Keratinocyte (primary cell): ENCODE data around the gene TCHH. TPM values are rescaled to one million over a fixed set of nuclear protein-coding genes. Genes with fewer than 3 reads are reported as not detected.

Source experiments
- DNase-seq: peaks from one replicate; pipeline ENCODE4 v3.0.0-alpha.2; 2011; ENCODE audit warnings: low read depth, missing footprints, low spot score
- FAIRE-seq: peaks from 2 replicates; lab custom pipeline; 2011; peaks lifted over from hg19 to GRCh38; lab: Jason Lieb, UNC
- H2AFZ ChIP-seq: 2 replicates; pipeline ENCODE4 v1.6.0; 2012; ENCODE audit warnings: low read length, control low read depth, inconsistent platforms; ENCODE audit not compliant: control insufficient read depth
- H3K27ac ChIP-seq: 2 replicates; pipeline ENCODE4 v1.5.1; 2011; ENCODE audit warnings: low read length; ENCODE audit not compliant: control insufficient read depth, insufficient read depth
- H3K27me3 ChIP-seq: 3 replicates; pipeline ENCODE4 v1.6.0; 2011; ENCODE audit warnings: low read length; ENCODE audit not compliant: control insufficient read depth, insufficient read depth; ENCODE audit errors: extremely low read depth
- H3K36me3 ChIP-seq, 2 experiments: 2 replicates in 1 of 2; 3 replicates in 1 of 2; pipeline ENCODE4 v1.5.1; 2011; ENCODE audit warnings: low read length in 2 of 2, mild to moderate bottlenecking in 1 of 2; ENCODE audit not compliant: control insufficient read depth in 2 of 2, insufficient read depth in 2 of 2; ENCODE audit errors: extremely low read depth in 1 of 2
- H3K4me1 ChIP-seq: 3 replicates; pipeline ENCODE4 v1.5.1; 2011; ENCODE audit warnings: low read length; ENCODE audit not compliant: control insufficient read depth, insufficient read depth; ENCODE audit errors: extremely low read depth
- H3K4me2 ChIP-seq: 3 replicates; pipeline ENCODE4 v1.6.0; 2011; ENCODE audit warnings: low read depth, low read length; ENCODE audit not compliant: control insufficient read depth, insufficient read depth; ENCODE audit errors: extremely low read depth
- H3K4me3 ChIP-seq, 3 experiments: fragments of 200-600 bp in 1 of 3; sonication (generic) in 1 of 3; 2 replicates in 2 of 3; 3 replicates in 1 of 3; pipeline ENCODE4 v1.5.1; 2011 to 2016; ENCODE audit warnings: low read length in 3 of 3, mild to moderate bottlenecking in 3 of 3, control low read depth in 2 of 3, inconsistent platforms in 1 of 3, low read depth in 1 of 3, mixed read lengths in 1 of 3, mixed run types in 1 of 3, moderate library complexity in 1 of 3; ENCODE audit not compliant: control insufficient read depth in 2 of 3, insufficient read depth in 2 of 3; ENCODE audit errors: extremely low read depth in 1 of 3
- H3K79me2 ChIP-seq: 2 replicates; pipeline ENCODE4 v1.6.0; 2012; ENCODE audit warnings: low read length; ENCODE audit not compliant: control insufficient read depth, insufficient read depth
- H3K9ac ChIP-seq: 3 replicates; pipeline ENCODE4 v1.6.0; 2011; ENCODE audit warnings: low read length; ENCODE audit not compliant: control insufficient read depth, insufficient read depth; ENCODE audit errors: extremely low read depth
- H3K9me1 ChIP-seq: 3 replicates; pipeline ENCODE4 v1.6.0; 2011; ENCODE audit warnings: low read length; ENCODE audit not compliant: control insufficient read depth, insufficient read depth; ENCODE audit errors: extremely low read depth
- H3K9me3 ChIP-seq: 2 replicates; pipeline ENCODE4 v1.5.1; 2012; ENCODE audit warnings: low read depth, low read length; ENCODE audit not compliant: control insufficient read depth
- H4K20me1 ChIP-seq: 3 replicates; pipeline ENCODE4 v1.6.0; 2011; ENCODE audit warnings: low read length; ENCODE audit not compliant: control insufficient read depth, insufficient read depth; ENCODE audit errors: extremely low read depth
- CTCF ChIP-seq, 3 experiments: IDR thresholded peaks in 1 of 3; conservative IDR thresholded peaks in 1 of 3; optimal IDR thresholded peaks in 1 of 3; 2 replicates in 2 of 3; 3 replicates in 1 of 3; pipeline versions ENCODE3 to v1.5.1; 2011; ENCODE audit warnings: low read length in 3 of 3, mild to moderate bottlenecking in 3 of 3, moderate library complexity in 2 of 3, control low read depth in 1 of 3, inconsistent platforms in 1 of 3; ENCODE audit not compliant: insufficient read depth in 2 of 3; ENCODE audit errors: extremely low read depth in 1 of 3
- EZH2 ChIP-seq: IDR thresholded peaks from one replicate; pipeline ENCODE4 v1.6.1; 2012; ENCODE audit warnings: inconsistent platforms, mild to moderate bottlenecking, low read length, moderate library complexity
- dilution Hi-C: fragments of 300-500 bp; cut with MboI; formaldehyde crosslinking; loops from one replicate; pipeline ENCODE4 v1.7.0; 2020; ENCODE audit warnings: low sequenced_read_pairs; ENCODE audit not compliant: extremely low pct_ligation_motif_present
- polyA plus RNA-seq, 5 experiments: library from polyadenylated mRNA; depleted of rRNA in 3 of 5; stranded (reverse) in 3 of 5; stranded (forward) in 1 of 5; unstranded in 1 of 5; fragments of >200 nt; gene quantifications; 1 replicate in 1 of 5; 2 replicates in 3 of 5; 3 replicates in 1 of 5; pipeline versions ENCODE4 v1.2.1 to v1.2.3, GENCODE V29; 2011 to 2012; ENCODE audit warnings: missing spikeins in 2 of 5, low read depth in 1 of 5, low replicate concordance in 1 of 5

TCHH gene
- polyA plus RNA-seq, 1 donor (not counting 4 experiments of a cell fraction or from before 2014, with no cell fraction given): 0.25 TPM

GRCh38 chr1:152118915-152119314, 3.7 kb upstream of the TCHH start:
- H2AFZ ChIP-seq: no peak overlapping the region
- no peak overlapping the region for H3K4me2 ChIP-seq
- H3K4me1 ChIP-seq: no peaks in the 10 kb centered on the region
- no peak for FAIRE-seq
- DNase-seq: no peak
- no peaks in the 10 kb centered on the region for H3K79me2 ChIP-seq
- H3K9ac ChIP-seq: no peak overlapping the region
- H3K4me3 ChIP-seq: no peak overlapping the region
- H3K36me3 ChIP-seq: no peaks in the 10 kb centered on the region
- no peak overlapping the region for H3K27ac ChIP-seq
- H4K20me1 ChIP-seq: no peaks in the 10 kb centered on the region
- H3K9me3 ChIP-seq: no peaks in the 10 kb centered on the region
- dilution Hi-C loops: no loop called here
- no peaks in the 10 kb centered on the region for H3K9me1 ChIP-seq
- H3K27me3 ChIP-seq: no peaks in the 10 kb centered on the region
- TF ChIP-seq CTCF (optimal IDR thresholded peaks at IDR 0.05 in 1 of 3, IDR thresholded peaks at IDR 0.05 in 1 of 3, conservative IDR thresholded peaks at IDR 0.05 in 1 of 3; ENCODE audit: extremely low read depth in 1 of 3, insufficient read depth in 2 of 3, low read length in 3 of 3): no peak

DNA sequence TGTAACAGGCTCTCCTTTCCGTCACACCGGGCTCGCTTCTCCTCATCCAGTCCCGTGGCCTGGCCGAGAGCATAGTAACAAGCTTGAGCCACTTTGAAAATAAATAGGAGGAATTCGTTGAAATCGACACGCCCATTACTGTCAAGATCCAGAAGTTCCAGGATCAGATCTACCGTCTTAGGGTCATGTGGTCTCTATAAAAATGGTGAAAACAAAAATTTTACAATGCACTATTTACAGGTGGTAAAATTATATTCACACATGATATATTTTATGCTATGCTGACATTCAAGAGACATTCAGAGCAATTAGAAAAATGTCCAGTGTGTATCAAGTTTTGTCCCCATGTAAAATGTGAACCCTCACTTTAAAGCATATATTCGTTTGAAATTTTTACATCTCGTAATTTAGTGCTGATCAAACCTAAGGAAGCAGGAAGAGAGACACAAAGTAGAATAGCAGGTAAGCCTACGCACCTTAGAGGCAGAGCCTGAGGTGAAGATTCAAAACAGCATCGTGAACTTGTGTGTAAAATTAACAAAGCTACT, 2.3 kb downstream of the TCHH start:
- Histone ChIP-seq H3K4me2 (peak overlapping the region; percentile 90), H3K9me3 (no peaks in the 10 kb centered on the region), H3K4me1 (peaks cover 13% of the 10 kb centered on the region), H3K27me3 (peaks cover 32% of the 10 kb centered on the region), H3K9ac (no peak overlapping the region), H2AFZ (no peak overlapping the region), H3K9me1 (no peaks in the 10 kb centered on the region), H3K79me2 (no peaks in the 10 kb centered on the region), H4K20me1 (no peaks in the 10 kb centered on the region), H3K36me3 (no peaks in the 10 kb centered on the region), H3K4me3 (no peak overlapping the region), H3K27ac (no peak overlapping the region)
- no peak for DNase-seq
- TF ChIP-seq CTCF (optimal IDR thresholded peaks at IDR 0.05 in 1 of 3, IDR thresholded peaks at IDR 0.05 in 1 of 3, conservative IDR thresholded peaks at IDR 0.05 in 1 of 3; ENCODE audit: extremely low read depth in 1 of 3, insufficient read depth in 2 of 3, low read length in 3 of 3) (no peak), EZH2 (no peak)
- dilution Hi-C loops: no loop called here
- no peak for FAIRE-seq
